WTC11 (cell line): Measurements from ENCODE around the gene HOXC4. TPM values are rescaled to one million over a fixed set of nuclear protein-coding genes. Genes with fewer than 3 reads are reported as not detected.

ENCODE experiments used
- ATAC-seq: fragments of 200-7000 bp; cut with Tn5 transposase; 2 replicates; pipeline ENCODE4 v1.10.0; 2021; ENCODE audit warnings: mild to moderate bottlenecking, moderate library complexity
- CTCF ChIA-PET: fragments of 300-600 bp; sonication (Branson Sonifier 250); formaldehyde crosslinking; loops from one replicate; lab custom pipeline; 2021; ENCODE audit warnings: antibody characterized with exemption; lab: Charles Lee
- POLR2A ChIA-PET: fragments of 350-600 bp; sonication (Branson Sonifier 250); formaldehyde crosslinking; loops from one replicate; lab custom pipeline; 2021; ENCODE audit warnings: antibody characterized with exemption; lab: Charles Lee
- DNase-seq: peaks from one replicate; pipeline ENCODE4 v3.0.0; 2021; ENCODE audit warnings: low spot score
- H3K27ac Mint-ChIP-seq: 2 replicates; pipeline ENCODE4 v1.8.0; 2021; ENCODE audit warnings: mixed read lengths
- H3K27me3 Mint-ChIP-seq: 2 replicates; pipeline ENCODE4 v1.8.0; 2021; ENCODE audit warnings: low read depth, mild to moderate bottlenecking, moderate library complexity, mixed read lengths
- H3K36me3 Mint-ChIP-seq: 2 replicates; pipeline ENCODE4 v1.8.0; 2021; ENCODE audit warnings: mixed read lengths
- H3K4me1 Mint-ChIP-seq: 2 replicates; pipeline ENCODE4 v1.8.0; 2022; ENCODE audit warnings: mixed read lengths
- H3K4me3 Mint-ChIP-seq: 2 replicates; pipeline ENCODE4 v1.8.0; 2021; ENCODE audit warnings: mild to moderate bottlenecking, moderate library complexity, mixed read lengths
- H3K9me3 Mint-ChIP-seq: 2 replicates; pipeline ENCODE4 v1.8.0; 2021; ENCODE audit warnings: mixed read lengths
- E2F4 ChIP-seq: sonication (generic); formaldehyde crosslinking; IDR thresholded peaks from 2 replicates; pipeline ENCODE4 v1.8.1; 2022; ENCODE audit warnings: low read depth, mild to moderate bottlenecking, moderate library complexity, missing genetic modification reagents, borderline replicate concordance
- EMX1 ChIP-seq: fragments of 250-450 bp; sonication (Bioruptor Pico); IDR thresholded peaks from 2 replicates; pipeline ENCODE4 v1.8.0; 2021; ENCODE audit warnings: mild to moderate bottlenecking
- FOXK1 ChIP-seq: sonication (generic); formaldehyde crosslinking; IDR thresholded peaks from 2 replicates; pipeline ENCODE4 v1.8.0; 2022; ENCODE audit warnings: mild to moderate bottlenecking, moderate library complexity, missing genetic modification reagents
- FOXP1 ChIP-seq: sonication (generic); formaldehyde crosslinking; IDR thresholded peaks from 2 replicates; pipeline ENCODE4 v1.8.0; 2022; ENCODE audit warnings: missing genetic modification reagents, mild to moderate bottlenecking, moderate library complexity, borderline replicate concordance
- HMGA2 ChIP-seq: fragments of 250-450 bp; sonication (Bioruptor Pico); IDR thresholded peaks from 2 replicates; pipeline ENCODE4 v1.4.0; 2021; ENCODE audit warnings: mild to moderate bottlenecking, moderate library complexity
- MXD4 ChIP-seq: fragments of 250-450 bp; sonication (Bioruptor Pico); IDR thresholded peaks from 2 replicates; pipeline ENCODE4 v1.8.0; 2021; ENCODE audit warnings: mild to moderate bottlenecking, moderate library complexity, borderline replicate concordance
- MYBL2 ChIP-seq: sonication (generic); formaldehyde crosslinking; IDR thresholded peaks from 2 replicates; pipeline ENCODE4 v1.8.1; 2023; ENCODE audit warnings: mild to moderate bottlenecking, moderate library complexity, missing genetic modification reagents
- NFE2L1 ChIP-seq: sonication (generic); formaldehyde crosslinking; IDR thresholded peaks from 2 replicates; pipeline ENCODE4 v1.8.1; 2023; ENCODE audit warnings: missing genetic modification reagents
- NFYB ChIP-seq: sonication (generic); formaldehyde crosslinking; conservative IDR thresholded peaks from 2 replicates; pipeline ENCODE4 v1.8.0; 2022; ENCODE audit warnings: low read depth, missing genetic modification reagents
- NR2C2 ChIP-seq: sonication (generic); formaldehyde crosslinking; IDR thresholded peaks from 2 replicates; pipeline ENCODE4 v1.8.0; 2022; ENCODE audit warnings: mild to moderate bottlenecking, missing genetic modification reagents
- PREB ChIP-seq: sonication (generic); formaldehyde crosslinking; IDR thresholded peaks from 2 replicates; pipeline ENCODE4 v1.8.1; 2022; ENCODE audit warnings: mild to moderate bottlenecking, missing genetic modification reagents, moderate library complexity, borderline replicate concordance
- RORB ChIP-seq: fragments of 250-450 bp; sonication (Bioruptor Pico); IDR thresholded peaks from 2 replicates; pipeline ENCODE4 v1.9.0; 2021; ENCODE audit warnings: mild to moderate bottlenecking
- SOX15 ChIP-seq: fragments of 250-450 bp; sonication (Bioruptor Pico); IDR thresholded peaks from 2 replicates; pipeline ENCODE4 v1.9.0; 2021; ENCODE audit warnings: mild to moderate bottlenecking
- STAT6 ChIP-seq: sonication (generic); formaldehyde crosslinking; conservative IDR thresholded peaks from 2 replicates; pipeline ENCODE4 v1.8.1; 2023; ENCODE audit warnings: mild to moderate bottlenecking, low read depth, missing genetic modification reagents, moderate library complexity
- ZNF138 ChIP-seq: sonication (generic); formaldehyde crosslinking; conservative IDR thresholded peaks from 2 replicates; pipeline ENCODE4 v1.8.1; 2022; ENCODE audit warnings: mild to moderate bottlenecking, moderate library complexity, missing genetic modification reagents
- ZNF425 ChIP-seq: fragments of 250-450 bp; sonication (Bioruptor Pico); conservative IDR thresholded peaks from 2 replicates; pipeline ENCODE4 v1.9.0; 2021; ENCODE audit warnings: mild to moderate bottlenecking
- ZNF671 ChIP-seq: fragments of 250-450 bp; sonication (Bioruptor Pico); IDR thresholded peaks from 2 replicates; pipeline ENCODE4 v1.8.0; 2021; ENCODE audit warnings: mild to moderate bottlenecking
- total RNA-seq: library from RNA; stranded (reverse); gene quantifications from 3 replicates; pipeline ENCODE4 v1.2.3, GENCODE V29; 2021
- TF ChIP-seq, protein P1 (sequence below): sonication (generic); formaldehyde crosslinking; IDR thresholded peaks from 2 replicates; pipeline ENCODE4 v1.8.1; 2022; ENCODE audit warnings: missing genetic modification reagents, borderline replicate concordance

Gene HOXC4
- total RNA-seq, 1 experiment from 2014 or later, result 0.46 TPM

- Mint-ChIP-seq H3K36me3 (no peaks in the 10 kb centered on the region), H3K4me3 (peak overlapping the region; percentile 47), H3K27ac (no peak overlapping the region), H3K27me3 (peaks cover 99% of the 10 kb centered on the region), H3K9me3 (no peaks in the 10 kb centered on the region), H3K4me1 (peaks cover 36% of the 10 kb centered on the region)
- ATAC-seq, result no peak
- no peak for DNase-seq
- POLR2A ChIA-PET, result interaction anchor here (0.9 kb wide), 2 partner anchors 142 to 164 kb away, joined by 4 to 7 read pairs; no protein-coding TSS in a partner anchor
- CTCF ChIA-PET, result interaction anchor here (0.5 to 8.1 kb wide), 42 partner anchors 8 to 326 kb away, joined by 3 to 149 read pairs (median 8); partner anchors contain the start of genes HOXC10, HOXC13, HOXC4 and HOXC8
- TF ChIP-seq ZNF138 (CRISPR knock-in tag) (no peak), SOX15 (CRISPR knock-in tag) (0 out of 2 replicates have a peak, but pooled peaks have one; percentile 57)
These were observed 20.3 kb upstream of the HOXC4 start for GRCh38 chr12:54033106-54033979.

DNA sequence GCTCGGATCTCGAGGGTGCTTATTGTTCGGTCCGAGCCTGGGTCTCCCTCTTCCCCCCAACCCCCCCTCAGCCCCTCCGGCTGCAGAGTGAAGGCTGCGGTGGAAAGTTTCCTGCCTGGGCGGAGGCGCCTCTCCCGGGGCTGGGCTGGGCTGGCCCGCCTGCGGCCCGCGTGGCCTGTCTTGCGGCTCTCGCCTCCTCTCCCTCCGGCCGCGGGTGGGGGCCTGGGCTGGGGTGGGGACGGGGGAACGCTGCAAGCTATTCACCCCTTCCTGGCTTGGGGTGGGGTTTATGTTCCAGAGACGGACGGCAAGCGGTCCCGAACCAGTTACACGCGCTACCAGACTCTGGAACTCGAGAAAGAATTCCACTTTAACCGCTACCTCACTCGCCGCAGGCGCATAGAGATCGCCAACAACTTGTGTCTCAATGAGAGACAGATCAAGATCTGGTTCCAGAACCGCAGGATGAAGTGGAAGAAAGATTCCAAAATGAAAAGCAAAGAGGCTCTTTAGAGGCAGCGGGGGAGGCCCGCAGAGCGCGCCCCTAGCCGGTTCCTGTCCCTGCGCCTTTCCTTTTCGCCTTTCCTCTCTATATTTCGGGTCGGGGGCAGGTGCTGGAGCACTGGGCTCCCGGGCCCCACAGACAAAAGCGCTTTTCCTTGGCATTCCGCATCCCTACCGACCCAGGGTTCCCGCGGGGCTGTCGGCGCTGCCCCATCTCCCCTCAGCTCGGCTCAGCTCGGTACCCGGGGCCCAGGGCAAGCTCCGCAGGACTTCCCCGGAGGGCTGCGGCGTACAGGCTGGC, 19.5 kb upstream of the HOXC4 start:
- Mint-ChIP-seq H3K9me3 (no peaks in the 10 kb centered on the region), H3K27me3 (peaks cover 99% of the 10 kb centered on the region), H3K4me1 (peaks cover 31% of the 10 kb centered on the region), H3K36me3 (no peaks in the 10 kb centered on the region), H3K4me3 (peak overlapping the region; percentile 39), H3K27ac (no peak overlapping the region)
- TF ChIP-seq STAT6, result no peak
- TF ChIP-seq FOXP1, result 0 out of 2 replicates have a peak, but pooled peaks have one; percentile 37
- no peak for ATAC-seq
- ChIA-PET CTCF (interaction anchor here (0.6 to 4.8 kb wide), 8 partner anchors 18 to 182 kb away, joined by 3 to 23 read pairs (median 4); partner anchors contain the start of gene HOXC4), POLR2A (interaction anchor here (0.6 kb wide), 1 partner anchor 169 kb away, joined by 3 read pairs; no protein-coding TSS in a partner anchor)
- DNase-seq, result no peak

DNA sequence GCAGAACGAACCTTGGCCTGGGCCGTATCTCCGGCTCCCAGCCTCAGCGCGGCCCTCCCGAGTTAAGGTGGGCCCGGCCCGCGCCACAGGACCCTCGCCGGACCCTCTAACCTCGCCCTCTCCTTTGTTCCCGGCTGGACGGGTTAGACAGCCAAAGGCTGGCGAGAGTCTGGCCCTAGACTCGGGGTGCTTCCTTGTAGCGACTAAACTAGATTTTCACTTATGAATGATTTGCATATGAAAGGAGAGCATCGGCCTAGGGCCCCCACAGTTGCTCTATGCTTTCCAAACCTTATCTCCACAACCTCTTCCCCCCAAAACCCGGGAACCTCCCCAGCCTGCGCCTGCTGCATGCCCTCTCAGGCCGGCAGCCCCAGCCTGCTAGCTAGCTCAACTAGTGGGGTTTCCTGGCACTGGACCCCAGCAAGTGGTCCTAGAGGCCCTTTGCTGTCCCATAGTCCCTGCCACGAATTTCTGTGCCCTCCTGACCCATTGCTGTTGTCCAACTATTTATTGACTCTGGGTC, 18.8 kb upstream of the HOXC4 start:
- H3K27ac Mint-ChIP-seq, result no peak overlapping the region
- no peaks in the 10 kb centered on the region for H3K9me3 Mint-ChIP-seq
- DNase-seq, result no peak
- no peak for ATAC-seq
- no peaks in the 10 kb centered on the region for H3K36me3 Mint-ChIP-seq
- ChIA-PET CTCF (interaction anchor here (0.6 to 4.8 kb wide), 9 partner anchors 18 to 182 kb away, joined by 3 to 23 read pairs (median 4); partner anchors contain the start of genes HOXC10 and HOXC4), POLR2A (interaction anchor here (0.6 kb wide), 1 partner anchor 168 kb away, joined by 3 read pairs; no protein-coding TSS in a partner anchor)
- H3K4me3 Mint-ChIP-seq, result no peak overlapping the region
- peaks cover 99% of the 10 kb centered on the region for H3K27me3 Mint-ChIP-seq
- H3K4me1 Mint-ChIP-seq, result peaks cover 31% of the 10 kb centered on the region
- TF ChIP-seq FOXK1 (CRISPR knock-in tag) (no peak), NFYB (CRISPR knock-in tag) (no peak), E2F4 (CRISPR knock-in tag) (no peak), ZNF671 (no peak), ZNF425 (no peak), PREB (CRISPR knock-in tag) (no peak), NR2C2 (CRISPR knock-in tag) (no peak), HMGA2 (CRISPR knock-in tag) (no peak), RORB (CRISPR knock-in tag) (no peak), EMX1 (no peak), MXD4 (CRISPR knock-in tag) (no peak), SOX15 (CRISPR knock-in tag) (no peak), MYBL2 (CRISPR knock-in tag) (no peak), NFE2L1 (CRISPR knock-in tag) (no peak)
- TF ChIP-seq, protein P1, sequence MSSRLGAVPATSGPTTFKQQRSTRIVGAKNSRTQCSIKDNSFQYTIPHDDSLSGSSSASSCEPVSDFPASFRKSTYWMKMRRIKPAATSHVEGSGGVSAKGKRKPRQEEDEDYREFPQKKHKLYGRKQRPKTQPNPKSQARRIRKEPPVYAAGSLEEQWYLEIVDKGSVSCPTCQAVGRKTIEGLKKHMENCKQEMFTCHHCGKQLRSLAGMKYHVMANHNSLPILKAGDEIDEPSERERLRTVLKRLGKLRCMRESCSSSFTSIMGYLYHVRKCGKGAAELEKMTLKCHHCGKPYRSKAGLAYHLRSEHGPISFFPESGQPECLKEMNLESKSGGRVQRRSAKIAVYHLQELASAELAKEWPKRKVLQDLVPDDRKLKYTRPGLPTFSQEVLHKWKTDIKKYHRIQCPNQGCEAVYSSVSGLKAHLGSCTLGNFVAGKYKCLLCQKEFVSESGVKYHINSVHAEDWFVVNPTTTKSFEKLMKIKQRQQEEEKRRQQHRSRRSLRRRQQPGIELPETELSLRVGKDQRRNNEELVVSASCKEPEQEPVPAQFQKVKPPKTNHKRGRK (CRISPR knock-in tag), result no peak
